Measurements from ENCODE around the gene MVB12B.
"Not testable (repeated sequence)": the region's sequence is repeated elsewhere in the genome, so short reads cannot be mapped to it uniquely, and the experiment has no call there.

MVB12B gene

DNA sequence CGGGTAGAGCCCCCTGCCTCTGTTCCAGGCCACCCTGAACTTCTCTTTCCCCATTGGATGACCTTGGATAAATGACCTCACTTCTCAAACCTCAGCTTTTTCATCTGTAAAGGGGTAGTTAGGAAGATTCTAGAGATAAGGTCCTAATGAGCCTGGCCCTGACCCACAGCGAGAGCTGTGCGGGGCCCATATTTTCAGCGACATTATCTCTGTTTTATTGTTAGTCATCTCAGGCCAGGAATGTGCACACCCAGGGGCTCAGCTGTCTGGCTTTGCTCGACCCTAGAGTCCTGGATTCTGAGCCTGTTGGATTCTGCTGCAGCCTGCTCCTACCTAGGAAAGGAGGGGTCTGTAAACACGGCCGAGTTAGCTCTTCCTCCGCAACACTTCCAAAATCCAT is 205.9 kb downstream of the MVB12B start:
- H3K27me3 ChIP-seq (ENCODE audit: control insufficient read depth, insufficient read depth, low read length): peaks cover 37% of the 10 kb centered on the region
- no peak overlapping the region for H3K9ac ChIP-seq (ENCODE audit: low read length)
- H3K36me3 ChIP-seq (ENCODE audit: control insufficient read depth, insufficient read depth, low read length): no peaks in the 10 kb centered on the region
- H3K4me3 ChIP-seq (ENCODE audit: low read length): no peak overlapping the region
- H3K9me3 ChIP-seq (ENCODE audit: control insufficient read depth, low read length): no peaks in the 10 kb centered on the region
- no peaks in the 10 kb centered on the region for H3K4me1 ChIP-seq (ENCODE audit: control insufficient read depth, insufficient read depth, low read length)

DNA sequence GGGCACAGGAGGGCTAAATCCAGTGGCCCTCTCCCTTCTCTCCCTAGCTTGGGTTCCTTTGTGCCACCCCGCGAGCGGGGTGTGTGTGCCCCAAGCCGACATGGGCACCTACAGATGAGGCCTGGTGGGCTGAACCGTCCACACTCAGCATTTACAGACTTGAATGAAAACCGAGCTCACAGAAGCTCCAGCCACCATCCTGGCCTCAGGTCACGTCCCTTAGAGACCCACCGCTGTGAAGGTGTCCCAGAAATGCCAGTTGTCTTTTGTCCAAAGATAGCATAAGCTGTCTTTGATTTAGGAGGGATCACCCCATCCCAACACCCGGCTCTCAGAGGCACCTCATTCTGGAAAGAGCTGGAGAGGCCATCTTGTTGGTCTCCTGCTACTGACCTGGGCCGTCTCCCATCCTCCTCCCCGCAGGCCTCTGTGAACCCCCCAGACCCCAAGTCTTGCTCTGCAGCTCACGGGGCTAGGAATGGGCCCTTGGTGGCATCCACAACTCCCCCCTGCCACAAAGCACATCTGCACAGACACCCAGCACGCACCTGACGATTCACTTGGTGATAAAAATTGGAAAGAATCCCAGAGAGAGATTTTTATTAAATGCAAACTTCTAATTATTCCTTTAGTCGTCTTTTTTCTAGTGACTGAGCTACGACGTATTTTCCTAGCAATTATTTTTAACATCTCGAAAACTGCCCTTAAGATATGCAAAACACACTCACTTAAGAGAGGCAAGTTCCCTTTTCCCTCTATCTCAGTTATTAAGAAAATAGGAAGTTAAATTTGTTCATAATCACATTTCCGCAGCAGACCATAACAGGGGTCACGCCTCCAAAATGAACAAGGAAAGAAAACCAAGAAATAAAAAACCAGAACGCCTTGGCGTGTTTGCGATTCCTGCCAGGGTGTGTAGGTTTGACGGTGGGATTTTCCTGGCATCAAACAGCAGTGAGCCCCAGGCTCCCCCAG is 206.6 kb downstream of the MVB12B start:
- no peak overlapping the region for H3K9ac ChIP-seq (ENCODE audit: low read length)
- H3K4me1 ChIP-seq (ENCODE audit: control insufficient read depth, insufficient read depth, low read length): no peaks in the 10 kb centered on the region
- H3K4me3 ChIP-seq (ENCODE audit: low read length): no peak overlapping the region
- peaks cover 37% of the 10 kb centered on the region for H3K27me3 ChIP-seq (ENCODE audit: control insufficient read depth, insufficient read depth, low read length)
- no peaks in the 10 kb centered on the region for H3K9me3 ChIP-seq (ENCODE audit: control insufficient read depth, low read length)
- no peaks in the 10 kb centered on the region for H3K36me3 ChIP-seq (ENCODE audit: control insufficient read depth, insufficient read depth, low read length)

DNA sequence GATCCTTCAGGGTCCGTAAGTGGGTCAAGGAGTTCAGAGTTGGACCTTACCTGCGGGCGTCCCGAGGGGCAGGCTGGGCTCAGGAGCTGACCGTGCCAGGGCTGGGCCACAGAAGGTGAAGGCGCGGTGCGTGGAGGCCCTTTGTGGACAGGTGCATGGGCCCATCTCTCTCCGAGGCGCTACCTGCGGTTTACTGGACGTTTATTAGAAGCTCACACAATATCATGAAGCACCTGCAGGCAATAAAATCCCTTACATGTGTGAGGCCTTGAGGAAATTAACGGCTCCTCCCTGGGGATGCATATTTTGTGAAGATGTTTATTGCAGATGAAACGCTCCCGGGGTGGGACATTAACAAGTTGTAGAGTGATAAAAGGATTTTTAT is 207.3 kb downstream of the MVB12B start:
- H3K9ac ChIP-seq (ENCODE audit: low read length): no peak overlapping the region
- no peaks in the 10 kb centered on the region for H3K36me3 ChIP-seq (ENCODE audit: control insufficient read depth, insufficient read depth, low read length)
- peaks cover 37% of the 10 kb centered on the region for H3K27me3 ChIP-seq (ENCODE audit: control insufficient read depth, insufficient read depth, low read length)
- no peaks in the 10 kb centered on the region for H3K9me3 ChIP-seq (ENCODE audit: control insufficient read depth, low read length)
- H3K4me1 ChIP-seq (ENCODE audit: control insufficient read depth, insufficient read depth, low read length): no peaks in the 10 kb centered on the region
- no peak overlapping the region for H3K4me3 ChIP-seq (ENCODE audit: low read length)

GRCh38 chr9:126534431-126535186 is 208.0 kb downstream of the MVB12B start:
- Histone ChIP-seq H3K27me3 (ENCODE audit: control insufficient read depth, insufficient read depth, low read length) (peaks cover 37% of the 10 kb centered on the region), H3K9me3 (ENCODE audit: control insufficient read depth, low read length) (no peaks in the 10 kb centered on the region), H3K36me3 (ENCODE audit: control insufficient read depth, insufficient read depth, low read length) (no peaks in the 10 kb centered on the region), H3K9ac (ENCODE audit: low read length) (no peak overlapping the region), H3K4me1 (ENCODE audit: control insufficient read depth, insufficient read depth, low read length) (no peaks in the 10 kb centered on the region), H3K4me3 (ENCODE audit: low read length) (no peak overlapping the region)

DNA sequence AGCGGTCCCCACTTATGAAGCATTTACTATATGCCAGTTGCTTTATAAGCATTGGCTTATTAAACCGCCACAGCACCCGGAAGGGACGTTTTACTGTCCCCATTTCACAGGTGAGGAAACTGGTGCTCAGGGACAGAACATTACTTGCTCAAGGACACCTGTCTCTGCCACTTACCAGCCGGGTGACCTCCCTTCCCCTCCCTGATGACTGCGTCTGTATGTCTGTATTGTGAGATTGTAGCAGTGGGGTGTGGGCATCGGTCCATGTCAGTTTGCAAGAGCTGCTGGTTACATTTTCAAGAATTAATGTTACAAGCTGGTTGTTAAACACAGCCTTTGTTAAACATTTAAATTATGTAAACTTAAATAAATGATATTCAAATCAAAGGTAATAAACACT is 209.5 kb downstream of the MVB12B start:
- Histone ChIP-seq H3K4me1 (ENCODE audit: control insufficient read depth, insufficient read depth, low read length) (no peaks in the 10 kb centered on the region), H3K36me3 (ENCODE audit: control insufficient read depth, insufficient read depth, low read length) (no peaks in the 10 kb centered on the region), H3K27me3 (ENCODE audit: control insufficient read depth, insufficient read depth, low read length) (peaks cover 35% of the 10 kb centered on the region), H3K4me3 (ENCODE audit: low read length) (no peak overlapping the region), H3K9ac (ENCODE audit: low read length) (no peak overlapping the region), H3K9me3 (ENCODE audit: control insufficient read depth, low read length) (no peaks in the 10 kb centered on the region)

DNA sequence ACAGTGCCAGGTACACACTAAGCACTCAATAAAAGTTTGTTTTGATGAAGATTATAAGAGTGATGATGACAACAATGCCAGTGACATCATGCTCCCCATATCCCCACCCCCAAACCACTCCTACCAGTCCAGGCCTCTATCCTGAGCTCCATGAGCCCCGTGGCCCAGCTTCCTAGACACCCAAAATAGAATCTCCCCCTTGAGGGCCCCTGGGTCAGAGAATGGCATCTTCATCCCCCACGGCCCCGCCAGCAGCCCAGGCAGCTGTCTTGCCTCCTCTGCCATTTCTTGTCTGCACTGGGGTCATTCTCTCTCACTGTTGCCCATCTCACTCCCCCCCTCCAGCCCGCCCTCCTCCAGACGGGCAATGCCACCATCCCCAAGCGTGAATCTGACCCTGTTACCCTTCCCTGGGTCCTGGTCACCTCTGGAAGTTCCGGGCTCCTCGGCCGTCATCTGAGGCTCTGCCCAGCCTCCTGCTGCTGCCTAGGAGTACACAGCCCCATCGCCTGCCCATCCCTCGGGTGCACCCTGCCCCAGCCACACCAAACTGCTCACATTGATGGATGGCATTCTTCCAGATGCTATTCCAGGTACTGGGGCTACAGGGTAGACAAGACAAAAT is 210.3 kb downstream of the MVB12B start:
- no peak overlapping the region for H3K9ac ChIP-seq (ENCODE audit: low read length)
- no peaks in the 10 kb centered on the region for H3K9me3 ChIP-seq (ENCODE audit: control insufficient read depth, low read length)
- H3K27me3 ChIP-seq (ENCODE audit: control insufficient read depth, insufficient read depth, low read length): peaks cover 27% of the 10 kb centered on the region
- no peaks in the 10 kb centered on the region for H3K4me1 ChIP-seq (ENCODE audit: control insufficient read depth, insufficient read depth, low read length)
- no peak overlapping the region for H3K4me3 ChIP-seq (ENCODE audit: low read length)
- no peaks in the 10 kb centered on the region for H3K36me3 ChIP-seq (ENCODE audit: control insufficient read depth, insufficient read depth, low read length)

- H3K9me3 ChIP-seq (ENCODE audit: control insufficient read depth, low read length): no peaks in the 10 kb centered on the region
- H3K27me3 ChIP-seq (ENCODE audit: control insufficient read depth, insufficient read depth, low read length): peaks cover 18% of the 10 kb centered on the region
- no peak overlapping the region for H3K9ac ChIP-seq (ENCODE audit: low read length)
- no peaks in the 10 kb centered on the region for H3K4me1 ChIP-seq (ENCODE audit: control insufficient read depth, insufficient read depth, low read length)
- H3K4me3 ChIP-seq (ENCODE audit: low read length): no peak overlapping the region
- no peaks in the 10 kb centered on the region for H3K36me3 ChIP-seq (ENCODE audit: control insufficient read depth, insufficient read depth, low read length)
Observed at GRCh38 chr9:126538550-126538949, 211.9 kb downstream of the MVB12B start.

DNA sequence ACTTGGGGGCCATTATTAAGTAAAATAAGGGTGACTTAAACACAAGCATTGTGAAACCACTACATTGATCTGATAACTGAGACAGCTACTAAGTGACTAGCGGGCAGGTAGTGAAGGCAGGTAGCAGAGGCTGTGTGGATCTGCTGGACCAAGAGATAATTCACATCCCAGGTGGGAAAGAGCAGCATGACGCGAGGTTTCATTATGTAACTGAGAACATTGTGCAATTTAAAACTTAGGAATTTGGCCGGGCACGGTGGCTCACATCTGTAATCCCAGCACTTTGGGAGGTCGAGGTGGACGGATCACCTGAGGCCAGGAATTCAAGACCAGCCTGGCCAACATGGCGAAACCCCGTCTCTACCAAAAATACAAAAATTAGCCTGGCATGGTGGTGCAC is 213.8 kb downstream of the MVB12B start:
- H3K4me1 ChIP-seq (ENCODE audit: control insufficient read depth, insufficient read depth, low read length); H3K36me3 ChIP-seq (ENCODE audit: control insufficient read depth, insufficient read depth, low read length); H3K4me3 ChIP-seq (ENCODE audit: low read length); H3K27me3 ChIP-seq (ENCODE audit: control insufficient read depth, insufficient read depth, low read length); H3K9me3 ChIP-seq (ENCODE audit: control insufficient read depth, low read length); H3K9ac ChIP-seq (ENCODE audit: low read length): not testable (repeated sequence)

DNA sequence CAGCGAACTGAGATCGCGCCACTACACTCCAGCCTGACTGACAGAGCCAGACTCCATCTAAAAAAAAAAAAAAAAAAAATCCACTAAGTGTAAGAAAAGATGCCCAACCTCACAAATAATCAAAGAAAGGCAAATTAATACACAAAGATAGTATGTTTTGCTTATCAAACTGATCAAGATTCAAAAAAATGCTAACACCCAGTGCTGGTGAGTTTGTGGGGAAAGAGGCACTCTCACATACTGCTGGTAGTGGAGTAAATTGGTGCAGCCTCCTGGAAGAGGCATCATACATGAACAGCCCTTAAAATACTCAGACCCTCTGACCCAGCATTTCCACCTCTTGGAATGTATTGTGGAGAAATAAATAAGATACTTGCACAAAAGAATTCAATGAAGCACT is 216.9 kb downstream of the MVB12B start:
- Histone ChIP-seq H3K4me1 (ENCODE audit: control insufficient read depth, insufficient read depth, low read length) (no peaks in the 10 kb centered on the region), H3K27me3 (ENCODE audit: control insufficient read depth, insufficient read depth, low read length) (no peaks in the 10 kb centered on the region), H3K4me3 (ENCODE audit: low read length) (no peak overlapping the region), H3K9ac (ENCODE audit: low read length) (no peak overlapping the region), H3K9me3 (ENCODE audit: control insufficient read depth, low read length) (no peaks in the 10 kb centered on the region), H3K36me3 (ENCODE audit: control insufficient read depth, insufficient read depth, low read length) (no peaks in the 10 kb centered on the region)

GRCh38 chr9:126545106-126545505 is 218.5 kb downstream of the MVB12B start:
- Histone ChIP-seq H3K36me3 (ENCODE audit: control insufficient read depth, insufficient read depth, low read length) (no peaks in the 10 kb centered on the region), H3K4me1 (ENCODE audit: control insufficient read depth, insufficient read depth, low read length) (no peaks in the 10 kb centered on the region), H3K9ac (ENCODE audit: low read length) (no peak overlapping the region), H3K27me3 (ENCODE audit: control insufficient read depth, insufficient read depth, low read length) (no peaks in the 10 kb centered on the region), H3K9me3 (ENCODE audit: control insufficient read depth, low read length) (no peaks in the 10 kb centered on the region), H3K4me3 (ENCODE audit: low read length) (no peak overlapping the region)

- Histone ChIP-seq H3K4me3 (ENCODE audit: low read length) (no peak overlapping the region), H3K27me3 (ENCODE audit: control insufficient read depth, insufficient read depth, low read length) (no peaks in the 10 kb centered on the region), H3K9me3 (ENCODE audit: control insufficient read depth, low read length) (no peaks in the 10 kb centered on the region), H3K9ac (ENCODE audit: low read length) (no peak overlapping the region), H3K36me3 (ENCODE audit: control insufficient read depth, insufficient read depth, low read length) (no peaks in the 10 kb centered on the region), H3K4me1 (ENCODE audit: control insufficient read depth, insufficient read depth, low read length) (no peaks in the 10 kb centered on the region)
Observed at GRCh38 chr9:126546036-126546435, 219.4 kb downstream of the MVB12B start.

DNA sequence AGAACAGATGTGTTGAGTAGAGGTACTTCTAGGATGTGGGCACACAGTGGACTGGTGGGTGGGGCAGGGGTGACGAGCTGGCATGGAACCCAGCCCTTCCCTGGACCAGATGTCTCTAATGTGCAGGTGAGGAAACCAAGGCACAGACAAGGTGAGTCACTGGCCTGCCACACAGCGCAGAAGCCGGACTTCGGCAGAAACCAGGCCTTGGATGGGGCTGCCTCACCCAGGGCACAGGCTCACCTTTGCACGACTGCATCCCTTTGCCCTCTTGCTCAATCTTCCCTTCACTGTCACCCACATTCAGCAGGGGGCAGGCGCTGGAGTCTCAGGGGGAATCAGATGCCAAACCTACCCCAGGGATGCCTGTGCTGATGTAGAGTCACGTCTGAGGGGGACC is 221.7 kb downstream of the MVB12B start:
- Histone ChIP-seq H3K36me3 (ENCODE audit: control insufficient read depth, insufficient read depth, low read length) (no peaks in the 10 kb centered on the region), H3K4me3 (ENCODE audit: low read length) (no peak overlapping the region), H3K9me3 (ENCODE audit: control insufficient read depth, low read length) (no peaks in the 10 kb centered on the region), H3K9ac (ENCODE audit: low read length) (no peak overlapping the region), H3K4me1 (ENCODE audit: control insufficient read depth, insufficient read depth, low read length) (no peaks in the 10 kb centered on the region), H3K27me3 (ENCODE audit: control insufficient read depth, insufficient read depth, low read length) (no peaks in the 10 kb centered on the region)
